Measurements from ENCODE around the gene SNX11.

SNX11 gene

DNA sequence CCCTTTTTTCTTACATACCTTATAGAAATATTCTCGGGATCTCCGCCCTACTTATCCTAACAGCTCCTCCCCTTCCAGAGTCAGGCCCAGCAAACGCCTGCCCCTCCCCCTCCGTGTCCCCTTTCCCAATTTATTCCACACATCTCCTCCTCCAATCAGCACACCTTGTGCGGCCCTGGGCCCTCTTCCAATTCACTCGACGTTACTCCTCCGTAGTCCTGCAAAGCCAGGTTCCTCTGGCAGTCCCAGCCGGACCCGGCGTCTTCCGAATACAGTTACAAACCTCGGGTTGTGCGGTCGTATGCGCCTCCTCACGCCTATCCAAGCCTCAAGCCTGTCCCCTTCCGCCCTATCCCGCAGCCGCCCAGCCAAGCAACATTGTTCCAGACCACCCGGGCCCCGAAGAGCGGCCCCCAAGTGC is 7.0 kb upstream of the SNX11 start:
- TF ChIP-seq CTCF (IDR thresholded peaks at IDR 0.05; ENCODE audit: insufficient read depth, low read depth, low read length, missing control alignments): no peak
- DNase-seq (ENCODE audit: low read depth): no peak

GRCh38 chr17:48101012-48101720 is 6.4 kb upstream of the SNX11 start, which contains the start of gene CBX1:
Gene CBX1, minus strand, starts transcription at chr17:48101478. Its CDS starts 24,474 bp downstream, at chr17:48077004.
- peak within 1 kb of the TSS; percentile 97 for H3K4me3 ChIP-seq (ENCODE audit: low read depth, low read length)
- TF ChIP-seq CTCF (IDR thresholded peaks at IDR 0.05; ENCODE audit: insufficient read depth, low read depth, low read length, missing control alignments): no peak
- peak; percentile 99 for DNase-seq (ENCODE audit: low read depth)

More for the DNA sequence above, 7.0 kb upstream of the SNX11 start:
- H3K4me3 ChIP-seq (ENCODE audit: low read depth, low read length): peak overlapping the region; percentile 97

DNA sequence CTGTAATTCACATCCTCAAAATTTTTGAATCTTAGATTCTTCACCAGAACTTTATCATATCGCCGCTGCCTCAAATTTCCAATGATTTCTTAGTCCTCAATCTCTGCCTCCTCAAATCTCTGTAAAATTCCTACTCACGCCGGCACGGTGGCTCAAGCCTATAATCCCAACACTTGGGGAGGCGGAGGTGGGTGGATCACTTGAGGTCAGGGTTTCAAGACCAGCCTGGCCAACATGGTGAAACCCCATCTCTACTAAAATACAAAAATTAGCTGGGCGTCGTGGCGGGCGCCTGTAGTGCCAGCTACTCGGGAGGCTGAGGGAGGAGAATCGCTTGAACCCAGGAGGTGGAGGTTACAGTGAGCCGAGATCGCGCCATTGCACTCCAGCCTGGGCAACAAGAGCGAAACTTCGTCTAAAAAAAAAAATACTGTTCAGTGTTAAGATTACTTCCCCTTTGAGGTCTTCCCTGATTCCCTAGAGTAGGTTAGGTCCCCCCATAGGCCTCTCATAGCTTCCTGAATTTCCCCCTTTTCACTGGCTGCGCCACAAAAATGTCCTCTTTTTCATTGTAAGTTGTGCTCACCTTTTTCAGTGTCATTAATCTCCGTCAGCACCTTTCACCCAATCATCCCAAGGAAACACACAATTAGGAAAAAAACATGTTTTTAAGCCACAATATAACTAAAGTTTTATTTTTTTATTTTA is 5.4 kb upstream of the SNX11 start:
- peak overlapping the region; percentile 97 for H3K4me3 ChIP-seq (ENCODE audit: low read depth, low read length)
- no peak for TF ChIP-seq CTCF (IDR thresholded peaks at IDR 0.05; ENCODE audit: insufficient read depth, low read depth, low read length, missing control alignments)
- DNase-seq (ENCODE audit: low read depth): no peak

DNA sequence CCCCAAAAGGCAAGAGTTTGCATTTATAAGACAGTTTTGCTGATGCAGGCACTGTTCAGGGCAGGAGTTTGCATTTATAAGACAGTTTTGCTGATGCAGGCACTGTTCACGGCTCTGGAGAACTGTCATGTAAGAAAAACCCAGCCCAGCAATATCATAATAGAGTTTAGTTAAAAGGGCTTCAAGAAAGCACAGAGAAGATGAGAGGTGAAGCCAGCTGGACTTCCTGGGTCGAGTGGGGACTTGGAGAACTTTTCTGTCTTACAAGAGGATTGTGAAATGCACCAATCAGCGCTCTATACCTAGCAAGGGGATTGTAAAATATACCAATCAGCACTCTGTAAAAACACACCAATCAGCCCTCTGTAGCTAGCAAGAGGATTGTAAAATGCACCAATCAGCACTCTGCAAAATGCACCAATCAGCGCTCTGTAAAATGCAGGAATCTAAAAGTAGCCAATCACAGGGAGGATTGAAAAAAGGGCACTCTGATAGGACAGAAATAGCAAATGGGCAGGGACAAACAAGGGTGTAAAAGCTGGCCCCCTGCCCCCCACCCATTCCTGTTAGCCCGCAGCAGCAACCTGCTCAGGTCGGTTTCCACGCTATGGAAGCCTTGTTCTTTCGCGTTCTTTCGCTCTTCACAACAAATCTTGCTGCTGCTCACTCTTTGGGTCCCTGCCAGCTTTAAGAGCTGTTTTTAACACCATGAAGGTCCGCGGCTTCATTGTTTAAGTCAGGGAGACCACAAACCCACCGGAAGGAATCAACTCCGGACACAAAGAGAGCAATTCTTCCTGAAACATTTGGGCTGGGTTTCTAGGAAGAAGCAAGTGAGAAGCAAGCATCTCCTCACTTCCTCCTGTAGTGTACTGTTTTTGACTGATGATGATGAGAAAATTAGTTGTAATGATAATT is 4.5 kb upstream of the SNX11 start:
- no peak for DNase-seq (ENCODE audit: low read depth)
- no peak for TF ChIP-seq CTCF (IDR thresholded peaks at IDR 0.05; ENCODE audit: insufficient read depth, low read depth, low read length, missing control alignments)
- no peak overlapping the region for H3K4me3 ChIP-seq (ENCODE audit: low read depth, low read length)

GRCh38 chr17:48104440-48104839 is 3.1 kb upstream of the SNX11 start:
- DNase-seq (ENCODE audit: low read depth): no peak
- no peak for TF ChIP-seq CTCF (IDR thresholded peaks at IDR 0.05; ENCODE audit: insufficient read depth, low read depth, low read length, missing control alignments)
- H3K4me3 ChIP-seq (ENCODE audit: low read depth, low read length): no peak overlapping the region

DNA sequence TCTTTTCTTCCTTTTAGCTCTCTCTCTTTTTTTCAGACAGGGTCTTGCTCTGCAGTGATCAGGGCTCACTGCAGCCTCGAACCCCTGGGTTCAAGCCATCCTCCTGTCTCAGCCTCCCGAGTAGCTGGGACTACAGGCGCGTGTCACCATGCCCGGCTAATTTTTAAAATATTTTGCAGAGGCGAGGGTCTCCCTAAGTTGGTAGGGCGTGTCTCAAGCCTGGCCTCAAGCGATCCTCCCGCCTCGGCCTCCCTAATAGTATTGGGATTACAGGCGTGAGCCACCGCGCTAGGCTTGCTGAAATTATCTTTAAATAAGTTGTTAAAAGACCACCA is 797 bp upstream of the SNX11 start:
- peak overlapping the region; percentile 89 for H3K4me3 ChIP-seq (ENCODE audit: low read depth, low read length)
- no peak for DNase-seq (ENCODE audit: low read depth)
- no peak for TF ChIP-seq CTCF (IDR thresholded peaks at IDR 0.05; ENCODE audit: insufficient read depth, low read depth, low read length, missing control alignments)

Data from GM12865 (cell line).